Astrocyte of the hippocampus (primary cell): Measurements from ENCODE around the gene PLCB1.

Experiments
- DNase-seq: peaks from one replicate; pipeline ENCODE4 v3.0.0; 2011; ENCODE audit warnings: low read depth, low spot score

PLCB1 gene

DNA sequence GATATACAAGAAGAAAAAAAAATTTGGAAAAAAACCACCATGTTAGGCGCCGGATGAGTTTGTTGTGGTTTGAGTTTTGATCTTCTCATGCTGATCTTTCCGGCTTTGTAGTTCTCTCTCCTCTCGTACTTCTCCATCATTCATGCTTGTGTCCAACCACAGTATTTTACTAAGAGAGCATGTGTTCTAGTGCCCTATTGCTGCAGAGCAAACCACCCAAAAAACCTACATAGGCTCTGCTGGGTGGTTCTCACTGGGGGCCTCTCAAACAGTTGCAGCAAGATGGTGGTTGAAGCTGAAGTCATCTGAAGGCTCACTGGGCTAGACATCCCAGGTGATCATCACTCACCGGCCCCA, 404.2 kb downstream of the PLCB1 start:
- no peak for DNase-seq

DNA sequence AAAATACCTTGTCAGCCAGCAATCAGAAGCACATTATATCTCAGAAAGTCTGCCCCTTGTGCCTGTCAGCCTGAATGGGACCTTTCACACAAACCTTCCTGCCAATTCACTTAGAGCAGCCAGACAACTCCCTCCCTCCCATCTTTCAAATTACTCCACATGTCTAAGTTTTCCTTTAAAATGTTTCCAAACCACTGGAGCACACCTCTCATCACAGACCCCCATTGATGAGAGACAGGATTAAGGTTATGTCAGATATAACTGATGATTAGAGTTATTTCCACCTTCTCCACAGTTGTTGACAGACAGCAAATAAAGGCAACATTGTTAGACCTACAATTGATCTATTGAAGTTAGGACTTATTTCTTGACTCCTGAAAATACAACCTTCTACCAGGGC, 408.4 kb downstream of the PLCB1 start:
- no peak for DNase-seq

DNA sequence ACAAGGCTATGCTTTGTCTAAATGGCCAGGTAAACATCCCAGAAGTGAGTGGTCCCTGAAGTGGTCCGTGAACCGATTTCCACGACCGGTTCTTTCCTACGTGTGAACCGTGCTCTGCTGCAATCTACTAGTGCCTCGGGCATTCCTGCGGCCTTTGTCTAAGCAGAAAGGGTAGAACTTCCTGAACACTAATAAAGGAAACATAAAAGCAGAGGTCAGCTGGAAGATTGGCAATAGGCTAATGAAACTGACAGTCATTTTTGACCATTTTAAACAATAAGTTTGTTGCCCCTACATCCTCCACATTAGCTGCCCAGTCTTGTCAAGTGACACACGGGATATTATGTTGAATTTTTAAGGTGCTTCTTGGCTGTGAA, 410.0 kb downstream of the PLCB1 start:
- no peak for DNase-seq

DNA sequence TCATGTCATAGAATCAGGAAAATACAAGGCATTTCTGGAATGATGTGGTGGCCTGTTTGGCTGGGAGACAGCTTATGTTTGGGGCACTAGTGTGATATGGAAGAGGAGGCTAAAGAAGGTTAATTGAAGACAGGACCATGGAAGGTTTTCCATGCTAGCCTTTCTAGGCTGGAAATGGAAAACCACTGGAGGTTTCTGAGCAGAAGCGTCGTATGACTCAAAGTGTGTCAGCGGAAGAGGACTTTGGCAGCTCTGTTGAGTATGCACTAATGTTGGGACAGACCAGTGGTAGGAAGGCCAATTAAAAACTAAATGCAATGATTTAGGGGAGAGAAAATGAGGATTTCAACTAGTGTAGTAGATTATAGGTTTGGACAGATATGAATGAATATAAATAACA, 413.1 kb downstream of the PLCB1 start:
- no peak for DNase-seq

DNA sequence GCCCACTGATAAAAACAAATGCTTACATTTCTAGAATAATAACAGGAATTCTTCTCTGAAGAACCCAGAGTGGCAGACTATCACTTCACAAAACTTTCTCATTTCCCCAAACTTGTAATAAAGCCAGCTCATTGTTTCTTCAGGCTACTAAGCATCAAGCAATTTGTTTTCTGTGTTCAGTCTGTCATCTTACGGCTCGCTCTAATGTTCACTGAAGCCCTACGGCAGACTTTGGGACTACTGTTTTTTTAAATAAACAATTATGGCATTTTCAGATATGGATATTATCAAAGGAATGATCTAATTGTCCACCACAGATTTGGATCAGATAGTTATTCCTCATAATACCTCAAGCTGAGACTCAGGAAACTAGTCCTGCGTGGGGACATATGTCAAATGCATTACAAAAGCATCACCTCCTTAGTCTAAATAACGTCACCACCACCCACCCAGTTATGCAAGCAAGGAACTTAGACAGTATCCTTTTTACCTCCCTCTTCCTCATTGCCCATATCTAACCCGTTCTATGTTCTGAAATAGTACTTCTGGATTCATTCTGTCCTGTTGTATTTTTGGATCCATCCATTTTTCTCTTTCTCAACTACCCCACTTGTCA, 415.1 kb downstream of the PLCB1 start:
- no peak for DNase-seq

DNA sequence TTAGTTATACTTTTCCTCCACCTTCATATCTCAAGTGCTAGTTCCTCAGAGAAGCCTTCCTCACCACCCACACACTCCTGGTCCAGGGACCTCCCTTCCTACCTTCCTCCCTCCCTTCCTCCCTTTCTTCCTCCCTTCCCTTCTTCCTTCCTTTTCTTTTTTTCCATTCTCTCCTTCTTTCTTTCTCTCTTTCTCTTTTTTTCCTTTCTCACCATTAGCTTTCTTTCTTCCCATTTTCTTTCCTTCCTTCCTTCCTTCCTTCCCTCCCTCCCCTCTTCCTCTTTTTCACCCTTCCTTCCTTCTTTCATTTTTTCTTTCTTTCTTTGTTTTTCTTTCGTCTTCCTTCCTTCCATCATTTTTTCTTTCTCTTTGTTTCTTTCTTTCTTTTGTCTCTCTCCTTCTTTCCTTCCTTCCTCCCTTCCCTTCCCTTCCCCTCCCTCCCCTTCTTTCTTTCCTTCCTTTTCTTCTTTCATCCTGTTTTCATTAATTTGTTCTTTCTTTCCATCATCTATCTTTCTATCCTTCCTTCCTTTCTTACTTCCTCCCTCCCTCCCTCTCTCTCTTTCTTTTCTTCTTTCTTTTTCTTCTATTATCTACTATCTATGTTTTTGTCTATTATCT, 416.0 kb downstream of the PLCB1 start:
- no peak for DNase-seq

DNA sequence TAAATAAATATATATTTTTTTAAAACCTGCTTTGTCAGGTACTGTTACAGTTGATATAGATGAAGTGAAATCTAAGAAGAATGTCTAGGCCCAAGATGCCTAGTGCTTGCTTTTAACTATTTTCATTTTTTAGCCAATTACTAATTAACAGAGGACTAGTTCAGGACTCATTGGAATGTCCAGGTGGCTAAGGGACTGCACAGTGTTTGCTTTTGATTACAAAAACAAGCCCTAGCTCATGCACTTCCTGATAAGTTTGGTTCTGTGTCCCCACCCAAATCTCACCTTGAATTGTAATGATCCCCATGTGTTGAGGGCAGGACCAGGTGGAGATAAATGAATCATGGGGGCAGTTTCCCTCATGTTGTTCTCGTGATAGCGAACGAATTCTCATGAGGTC, 417.1 kb downstream of the PLCB1 start:
- no peak for DNase-seq

DNA sequence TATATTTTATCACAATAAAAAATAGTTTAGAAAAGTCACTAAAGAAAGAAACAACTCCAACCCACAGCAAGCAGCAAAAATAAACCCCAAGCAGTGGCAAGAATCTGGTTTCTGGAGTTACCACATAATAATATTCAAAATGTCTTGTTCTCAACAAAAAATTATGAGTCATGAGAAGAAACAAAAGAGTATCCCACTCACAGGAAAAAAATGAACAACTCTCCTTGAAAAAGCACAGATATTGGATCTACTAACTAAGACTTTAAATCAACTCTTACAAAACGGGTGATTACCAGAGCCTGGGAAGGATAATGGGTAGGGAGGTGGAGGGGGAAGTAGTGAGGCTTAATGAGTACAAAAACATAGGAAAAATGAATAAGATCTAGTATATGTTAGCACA, 425.6 kb downstream of the PLCB1 start:
- peak; percentile 11 for DNase-seq

DNA sequence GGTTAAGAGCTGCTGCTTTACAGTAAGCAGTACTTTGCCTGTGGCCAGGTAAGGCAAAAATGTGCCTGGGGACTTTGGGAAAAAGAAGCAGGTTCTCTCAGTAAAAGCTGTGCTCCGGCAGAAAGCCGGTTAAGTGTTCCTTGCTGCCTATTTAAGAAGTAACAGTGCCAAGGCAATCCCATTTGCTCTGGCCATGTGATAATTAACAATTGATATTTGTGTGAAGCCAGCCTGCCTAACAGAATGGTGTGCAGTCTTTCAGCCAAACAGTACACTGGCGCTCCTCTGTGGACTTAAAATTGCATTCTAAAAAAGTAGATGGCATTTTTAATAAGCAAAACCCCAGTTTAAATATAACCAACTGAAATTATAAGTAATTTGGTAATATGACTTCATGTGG, 430.3 kb downstream of the PLCB1 start:
- DNase-seq, result no peak

DNA sequence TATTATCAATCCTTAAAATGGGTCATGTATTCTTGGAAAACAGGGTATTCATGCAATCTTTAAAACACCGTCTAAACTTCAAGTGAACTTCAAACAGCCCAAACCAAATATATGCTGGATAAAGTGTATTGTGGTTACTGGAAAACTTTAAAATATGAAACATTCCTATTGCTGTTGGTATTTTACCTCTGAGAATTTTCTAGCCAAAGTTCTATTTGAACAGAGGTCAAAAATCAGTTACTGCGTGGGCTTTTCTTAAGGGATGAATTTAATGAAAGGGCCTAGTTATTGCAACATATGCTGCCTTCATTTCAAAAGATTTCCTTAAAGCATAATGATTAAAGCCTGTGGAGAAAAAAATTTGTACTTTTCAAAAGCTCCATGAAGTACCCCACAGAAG, 436.0 kb downstream of the PLCB1 start:
- no peak for DNase-seq

DNA sequence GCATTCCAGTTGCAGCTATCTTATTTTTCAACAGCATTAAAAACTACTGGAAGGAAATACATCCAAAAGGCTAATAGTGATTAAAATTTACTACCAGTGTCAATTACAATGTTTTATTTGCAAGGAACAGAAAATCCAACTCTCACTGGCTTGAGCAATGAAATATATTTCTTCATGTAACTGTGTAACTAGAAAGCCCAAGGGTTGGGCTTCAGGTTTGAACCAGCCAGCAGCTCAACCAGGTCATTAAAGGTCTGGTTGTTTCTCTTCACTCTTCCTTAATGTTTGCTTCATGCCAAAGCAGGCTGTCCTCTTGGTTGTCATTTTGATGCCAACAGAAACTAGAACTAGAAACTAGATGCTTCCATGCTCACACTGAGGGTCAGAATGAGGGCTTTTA, 437.7 kb downstream of the PLCB1 start:
- no peak for DNase-seq

DNA sequence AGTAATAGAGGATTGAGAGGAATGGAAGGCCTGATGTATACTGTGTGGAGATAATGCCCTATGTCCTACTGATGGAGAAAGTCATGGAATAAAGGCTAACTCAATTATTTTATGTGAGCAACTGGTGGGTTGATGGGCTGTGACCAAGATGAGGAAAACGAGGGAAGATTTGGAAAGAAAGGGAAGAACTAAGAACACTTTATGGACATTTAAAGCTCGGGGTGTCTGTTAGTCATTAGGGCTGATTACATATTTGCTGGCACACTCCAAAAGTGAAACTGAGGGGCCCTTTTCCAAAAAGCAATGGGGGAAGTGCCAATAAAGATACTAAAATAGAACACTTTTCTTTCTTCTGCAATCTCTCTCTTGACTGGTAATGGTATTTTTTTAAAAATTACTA, 439.5 kb downstream of the PLCB1 start:
- DNase-seq, result no peak

DNA sequence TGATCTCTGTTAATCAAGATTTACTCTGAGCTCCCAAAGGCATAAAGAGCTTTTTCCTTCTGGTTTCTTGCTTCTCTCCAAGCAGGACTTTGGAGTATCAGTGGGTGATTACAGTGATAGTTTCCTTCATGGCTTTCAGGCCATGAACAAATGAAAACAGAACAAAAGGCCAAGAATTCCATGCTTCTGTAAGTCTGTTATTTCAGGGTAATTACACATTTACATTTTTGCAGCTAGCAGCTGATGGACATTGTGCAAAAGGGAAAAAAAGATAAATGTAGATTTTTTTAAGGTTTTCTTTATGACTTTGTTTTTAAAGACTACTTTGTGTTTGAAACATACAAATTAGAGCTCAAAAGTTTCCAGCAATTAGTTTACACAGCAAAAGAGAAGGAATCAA, 441.6 kb downstream of the PLCB1 start:
- DNase-seq, result peak; percentile 17

DNA sequence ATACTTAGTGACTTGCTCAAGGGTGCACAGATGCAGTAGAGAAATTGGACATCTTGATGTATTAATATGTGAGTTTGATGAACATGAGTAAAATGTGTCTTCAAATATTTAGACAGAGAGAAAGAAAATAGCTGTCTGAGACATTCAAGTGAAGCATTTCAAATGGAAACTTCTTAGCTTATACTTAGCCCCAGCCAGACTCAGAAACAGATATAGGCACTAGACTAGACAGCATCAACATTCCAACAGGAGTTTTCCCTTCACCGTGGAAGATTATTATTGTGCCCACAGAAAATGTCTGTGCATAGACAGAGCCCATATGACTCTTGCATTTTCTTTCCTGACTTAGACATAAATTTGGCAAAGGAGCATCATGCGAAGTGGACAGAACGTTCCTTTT, 443.0 kb downstream of the PLCB1 start:
- no peak for DNase-seq

DNA sequence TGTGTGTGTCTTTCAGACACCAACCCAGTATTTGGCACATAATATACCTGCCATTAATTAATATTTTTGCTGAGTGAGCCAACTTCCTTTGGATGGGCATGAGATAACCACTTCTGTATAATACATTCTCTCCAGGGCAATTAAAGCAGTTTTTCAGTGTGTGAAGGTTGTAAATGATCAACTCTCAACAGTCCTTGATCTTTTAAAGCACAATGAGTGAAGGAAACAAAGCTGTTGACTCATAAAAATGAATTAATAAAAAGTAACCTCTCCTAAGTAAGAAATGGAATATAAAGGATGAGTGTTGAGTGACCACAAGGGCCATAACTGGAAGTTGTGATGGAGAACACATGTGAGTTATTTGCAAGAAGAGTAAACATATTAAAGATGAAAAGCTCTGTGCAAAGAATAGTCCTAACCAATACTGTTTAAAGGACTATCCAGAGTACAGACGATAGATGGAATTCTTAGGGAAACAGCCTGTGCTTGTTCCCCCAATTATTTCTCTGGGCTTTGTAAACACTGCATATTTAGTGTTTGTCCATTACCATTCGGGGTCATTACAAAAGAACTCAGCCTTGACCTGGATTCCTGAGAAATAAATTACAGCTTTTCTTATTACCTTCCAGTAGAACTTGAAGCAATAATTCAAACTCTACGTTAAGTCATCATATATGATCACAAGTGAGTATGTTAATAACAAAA, 446.2 kb downstream of the PLCB1 start:
- no peak for DNase-seq

DNA sequence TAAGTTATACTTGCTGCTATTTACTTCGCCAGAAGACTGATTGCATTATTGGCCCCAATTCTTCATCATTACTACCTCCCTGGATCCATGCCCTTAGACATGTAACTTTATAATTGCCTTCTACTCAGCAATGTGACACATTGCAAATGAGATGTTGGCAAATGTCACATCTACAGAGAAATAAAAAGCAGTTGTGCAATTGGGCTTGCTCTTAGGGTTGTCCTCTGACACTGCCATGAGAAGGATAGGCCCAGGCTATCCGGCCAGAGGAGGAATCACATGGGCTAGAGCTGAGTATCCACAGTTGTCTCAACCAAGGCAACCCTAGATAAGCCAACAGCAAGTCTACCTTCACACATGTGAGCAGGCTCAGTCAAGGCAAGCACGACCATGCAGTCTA, 447.0 kb downstream of the PLCB1 start:
- DNase-seq, result no peak

DNA sequence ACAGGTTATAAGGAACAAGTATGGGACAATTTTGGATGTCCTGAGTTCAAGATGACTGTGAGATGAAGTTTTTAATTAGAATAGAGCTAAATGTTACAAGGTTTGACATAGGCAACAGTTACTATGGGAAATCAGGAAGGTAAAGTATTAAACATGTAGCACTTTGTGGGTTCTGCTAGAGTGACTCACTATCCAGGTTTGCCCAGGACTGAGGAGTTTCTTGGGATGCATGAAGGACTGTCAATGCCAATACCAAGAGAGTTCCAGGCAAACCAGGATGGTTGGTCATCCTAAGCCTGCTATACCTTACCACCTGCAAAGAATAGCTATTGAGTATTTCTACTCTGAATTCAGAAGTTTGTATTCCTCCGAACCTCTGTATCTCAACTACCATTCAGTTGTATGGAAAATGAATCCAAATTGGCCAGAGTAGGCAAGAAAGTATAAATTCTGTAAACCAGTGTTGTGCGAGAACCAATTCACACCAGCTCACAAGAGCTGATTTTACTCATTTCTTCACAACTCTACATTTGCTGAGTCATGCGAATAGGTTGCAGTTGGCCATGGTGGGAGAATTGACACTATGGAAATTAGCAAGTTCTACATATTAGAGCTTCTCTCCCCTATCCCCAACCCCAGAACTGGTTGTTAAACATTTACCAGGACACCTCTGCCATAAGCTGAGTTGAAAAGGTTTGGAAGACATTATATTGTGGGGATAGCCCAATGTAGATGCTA, 449.5 kb downstream of the PLCB1 start:
- DNase-seq, result no peak

DNA sequence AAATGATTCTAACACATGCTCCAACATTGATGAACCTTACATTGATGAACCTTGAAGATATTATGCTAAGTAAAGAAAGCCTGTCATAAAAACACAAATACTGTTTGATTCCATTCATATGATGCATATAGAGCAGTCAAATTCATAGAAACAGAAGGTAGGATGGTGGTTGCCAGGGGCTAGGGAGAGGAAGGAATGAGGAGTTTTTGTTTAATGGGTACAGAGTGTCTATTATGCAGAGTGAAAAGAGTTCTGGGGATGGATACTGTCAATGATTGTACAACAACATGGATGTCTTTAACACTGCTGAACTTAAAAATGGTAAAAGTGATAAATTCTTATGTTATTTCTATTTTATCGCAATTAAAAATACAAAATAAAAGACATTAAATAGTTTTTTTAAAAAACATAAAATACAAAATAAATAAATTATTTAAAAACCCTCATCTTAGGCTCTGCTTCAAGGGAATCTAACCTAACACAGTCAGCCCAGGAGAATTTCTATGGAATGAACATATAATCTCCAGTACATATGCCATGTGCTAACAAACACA, 451.0 kb downstream of the PLCB1 start:
- DNase-seq, result no peak

DNA sequence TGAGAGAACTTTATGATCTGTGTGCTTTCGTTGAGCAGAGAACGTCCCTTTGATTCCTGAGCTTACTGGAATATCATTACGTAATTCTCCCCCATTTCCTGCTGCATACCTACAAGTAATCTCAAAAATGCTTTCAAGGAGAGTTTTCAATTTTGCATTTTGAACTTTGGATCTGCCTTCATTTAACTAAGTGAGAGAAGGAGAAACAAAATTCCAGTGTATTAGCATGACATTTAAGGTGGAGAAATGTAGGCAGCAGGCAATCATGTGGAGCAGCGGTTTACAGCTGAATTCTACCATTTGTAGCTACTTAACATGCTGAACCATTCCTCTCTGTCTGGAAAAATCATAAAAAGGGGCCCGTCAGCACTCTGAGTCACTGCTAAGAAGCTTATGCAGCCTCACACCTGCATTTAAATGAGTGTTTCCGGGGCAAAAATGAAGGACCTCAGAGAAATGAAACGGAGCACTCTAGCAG, 451.5 kb downstream of the PLCB1 start:
- DNase-seq, result peak; percentile 75

DNA sequence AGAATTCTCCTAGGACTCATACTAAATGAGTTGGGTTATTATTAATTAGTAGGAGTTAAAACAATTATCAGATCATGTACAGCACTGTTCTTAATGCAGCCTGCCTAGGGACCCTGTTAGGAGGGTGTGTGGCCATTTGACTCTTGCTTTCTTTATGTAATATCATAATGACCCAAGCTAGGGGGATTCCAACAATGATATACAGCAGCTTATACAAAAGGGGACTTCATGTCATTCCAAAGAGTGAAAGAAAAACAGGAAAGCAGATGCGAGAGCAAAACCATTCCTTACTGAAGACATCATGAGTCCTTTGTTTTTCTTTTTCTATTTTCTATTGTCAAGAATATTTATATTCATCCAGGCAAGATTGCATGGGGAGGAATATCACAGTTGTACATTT, 455.2 kb downstream of the PLCB1 start:
- DNase-seq, result no peak

DNA sequence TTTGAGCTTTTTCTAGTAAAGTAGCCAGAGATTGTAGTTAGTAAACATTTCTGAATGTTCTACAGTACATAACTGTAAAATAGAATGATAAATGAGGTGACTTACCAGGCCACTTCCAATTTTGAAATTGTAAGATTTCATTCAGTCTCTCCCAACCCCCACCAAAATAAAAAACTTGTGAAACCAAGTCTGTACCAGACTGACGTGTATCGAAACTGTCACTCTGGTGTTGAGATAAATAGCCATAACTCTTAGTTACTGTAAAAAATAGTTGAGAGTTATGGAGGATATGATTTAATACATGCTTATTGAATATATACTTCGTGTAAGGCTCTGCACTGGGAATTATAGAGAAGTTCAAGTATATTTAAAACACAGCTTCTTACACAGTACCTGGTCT, 455.7 kb downstream of the PLCB1 start:
- no peak for DNase-seq

DNA sequence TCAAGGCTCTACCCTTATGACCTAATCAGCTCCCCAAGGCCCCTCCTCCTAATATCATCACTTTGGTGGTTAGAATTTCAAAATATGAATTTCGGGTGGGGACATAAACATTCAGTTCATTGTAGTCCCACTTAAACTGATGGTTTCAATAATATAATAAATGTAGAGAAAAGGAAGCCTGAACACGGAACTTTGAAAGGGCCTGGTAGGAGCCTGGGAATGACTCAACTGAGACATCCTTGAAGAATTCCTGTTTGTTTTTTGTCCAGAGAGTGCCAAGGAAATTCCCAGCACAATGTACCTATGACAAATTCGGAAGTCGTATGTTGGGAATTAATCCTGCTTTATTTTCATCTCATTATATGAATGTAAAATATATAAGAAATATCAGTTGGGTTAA, 457.9 kb downstream of the PLCB1 start:
- peak; percentile 30 for DNase-seq
